H9 (cell line): Measurements from ENCODE around the gene FAF1. TPM values are rescaled to one million over a fixed set of nuclear protein-coding genes. Genes with fewer than 3 reads are reported as not detected.

Source experiments
- DNase-seq: peaks from one replicate; pipeline ENCODE4 v3.0.0-alpha.2; 2017
- H2AFZ ChIP-seq: one replicate; pipeline ENCODE4 v1.6.1; 2013; ENCODE audit warnings: mild to moderate bottlenecking, low read length, control low read depth, moderate library complexity
- H2AK5ac ChIP-seq: 2 replicates; pipeline ENCODE4 v1.6.1; 2013; ENCODE audit warnings: low read length, control low read depth, mixed read lengths; ENCODE audit not compliant: insufficient read length
- H2BK120ac ChIP-seq: one replicate; pipeline ENCODE4 v1.6.1; 2013; ENCODE audit warnings: low read depth, mild to moderate bottlenecking, low read length, control low read depth, inconsistent platforms; ENCODE audit not compliant: poor library complexity, severe bottlenecking
- H2BK12ac ChIP-seq: 2 replicates; pipeline ENCODE4 v1.6.1; 2013; ENCODE audit warnings: low read length, control low read depth, mixed read lengths, low read depth; ENCODE audit not compliant: insufficient read length
- H2BK15ac ChIP-seq: 2 replicates; pipeline ENCODE4 v1.6.1; 2013; ENCODE audit warnings: low read depth, low read length, control low read depth
- H2BK20ac ChIP-seq: one replicate; pipeline ENCODE4 v1.6.1; 2013; ENCODE audit warnings: low read depth, mild to moderate bottlenecking, low read length, control low read depth, inconsistent platforms; ENCODE audit not compliant: poor library complexity, severe bottlenecking
- H2BK5ac ChIP-seq: 2 replicates; pipeline ENCODE4 v1.6.1; 2013; ENCODE audit warnings: low read length, control low read depth, mixed read lengths; ENCODE audit not compliant: insufficient read length
- H3K14ac ChIP-seq: 2 replicates; pipeline ENCODE4 v1.6.1; 2013; ENCODE audit warnings: low read length, control low read depth; ENCODE audit not compliant: insufficient read depth
- H3K18ac ChIP-seq: 2 replicates; pipeline ENCODE4 v1.6.1; 2013; ENCODE audit warnings: low read depth, mild to moderate bottlenecking, mixed read lengths, low read length, control low read depth; ENCODE audit not compliant: insufficient read length
- H3K23ac ChIP-seq: 2 replicates; pipeline ENCODE4 v1.6.1; 2013; ENCODE audit warnings: low read length, control low read depth, mixed read lengths, low read depth; ENCODE audit not compliant: insufficient read length
- H3K23me2 ChIP-seq: 2 replicates; pipeline ENCODE4 v1.6.1; 2013; ENCODE audit warnings: low read depth, mild to moderate bottlenecking, mixed read lengths, low read length, control low read depth; ENCODE audit not compliant: insufficient read length, poor library complexity, severe bottlenecking
- H3K27ac ChIP-seq: 2 replicates; pipeline ENCODE4 v1.5.1; 2013; ENCODE audit warnings: low read length, control low read depth, mixed read lengths, low read depth; ENCODE audit not compliant: insufficient read length
- H3K27me3 ChIP-seq: 2 replicates; pipeline ENCODE4 v1.6.1; 2013; ENCODE audit warnings: low read length, control low read depth, inconsistent platforms; ENCODE audit not compliant: insufficient read depth
- H3K4ac ChIP-seq: 2 replicates; pipeline ENCODE4 v1.6.1; 2013; ENCODE audit warnings: low read depth, mild to moderate bottlenecking, control low read depth, inconsistent platforms, low read length, moderate library complexity
- H3K4me1 ChIP-seq: 2 replicates; pipeline ENCODE4 v1.6.1; 2013; ENCODE audit warnings: low read length, control low read depth, inconsistent platforms; ENCODE audit not compliant: insufficient read depth
- H3K4me2 ChIP-seq: 2 replicates; pipeline ENCODE4 v1.6.1; 2013; ENCODE audit warnings: low read length, control low read depth, mixed read lengths; ENCODE audit not compliant: insufficient read length, insufficient read depth
- H3K56ac ChIP-seq: 2 replicates; pipeline ENCODE4 v1.6.1; 2013; ENCODE audit warnings: low read depth, mild to moderate bottlenecking, mixed read lengths, low read length, control low read depth; ENCODE audit not compliant: insufficient read length
- H3K79me1 ChIP-seq: 2 replicates; pipeline ENCODE4 v1.6.1; 2013; ENCODE audit warnings: low read depth, mild to moderate bottlenecking, moderate library complexity, low read length, control low read depth, inconsistent platforms; ENCODE audit not compliant: insufficient read depth, poor library complexity, severe bottlenecking
- H3K79me2 ChIP-seq: 2 replicates; pipeline ENCODE4 v1.6.1; 2013; ENCODE audit warnings: low read length, control low read depth, inconsistent platforms; ENCODE audit not compliant: insufficient read depth
- H3K9ac ChIP-seq: 2 replicates; pipeline ENCODE4 v1.6.1; 2013; ENCODE audit warnings: low read length, control low read depth, mixed read lengths; ENCODE audit not compliant: insufficient read length; ENCODE audit errors: extremely low read depth
- H3K9me3 ChIP-seq: one replicate; pipeline ENCODE4 v1.6.1; 2013; ENCODE audit warnings: low read depth, low read length, inconsistent platforms; ENCODE audit not compliant: control insufficient read depth
- H3T11ph ChIP-seq: one replicate; pipeline ENCODE4 v1.6.1; 2013; ENCODE audit warnings: mild to moderate bottlenecking, low read length, control low read depth, inconsistent platforms
- H4K20me1 ChIP-seq: one replicate; pipeline ENCODE4 v1.6.1; 2013; ENCODE audit not compliant: control insufficient read depth, insufficient read length, insufficient read depth
- H4K5ac ChIP-seq: 2 replicates; pipeline ENCODE4 v1.6.1; 2013; ENCODE audit warnings: low read depth, mild to moderate bottlenecking, mixed read lengths, low read length, control low read depth; ENCODE audit not compliant: insufficient read length
- H4K8ac ChIP-seq: replicated peaks from 2 replicates; pipeline ENCODE4 v1.6.1; 2013; ENCODE audit warnings: low read length, control low read depth, mixed read lengths, low read depth; ENCODE audit not compliant: insufficient read length
- H4K91ac ChIP-seq: 2 replicates; pipeline ENCODE4 v1.6.1; 2013; ENCODE audit warnings: low read depth, mild to moderate bottlenecking, moderate library complexity, mixed read lengths, low read length, control low read depth; ENCODE audit not compliant: insufficient read length
- H3K27ac Mint-ChIP-seq, 3 experiments: 2 replicates in 2 of 3; 3 replicates in 1 of 3; pipeline ENCODE4 v1.8.0; 2020 to 2021; ENCODE audit warnings: mixed read lengths in 3 of 3, mild to moderate bottlenecking in 1 of 3, moderate library complexity in 1 of 3
- H3K27me3 Mint-ChIP-seq: 2 replicates; pipeline ENCODE4 v1.8.0; 2021; ENCODE audit warnings: low read depth, mild to moderate bottlenecking, moderate library complexity, mixed read lengths
- H3K36me3 Mint-ChIP-seq, 3 experiments: 2 replicates in 2 of 3; 3 replicates in 1 of 3; pipeline ENCODE4 v1.8.0; 2020 to 2021; ENCODE audit warnings: low read depth in 3 of 3, mixed read lengths in 3 of 3; ENCODE audit not compliant: insufficient read depth in 1 of 3
- H3K4me1 Mint-ChIP-seq, 2 experiments: 2 replicates each; pipeline ENCODE4 v1.8.0; 2020; ENCODE audit warnings: mixed read lengths in 2 of 2
- H3K4me3 Mint-ChIP-seq, 2 experiments: 2 replicates in 1 of 2; 3 replicates in 1 of 2; pipeline ENCODE4 v1.8.0; 2020 to 2021; ENCODE audit warnings: mild to moderate bottlenecking in 2 of 2, mixed read lengths in 2 of 2, moderate library complexity in 1 of 2
- H3K9me3 Mint-ChIP-seq, 2 experiments: 2 replicates in 1 of 2; 3 replicates in 1 of 2; pipeline ENCODE4 v1.8.0; 2020; ENCODE audit warnings: mild to moderate bottlenecking in 2 of 2, mixed read lengths in 2 of 2, moderate library complexity in 1 of 2
- WGBS: extraction: QIAGEN DNeasy Blood & Tissue Kit; methylation state at CpG from one replicate; pipeline ENCODE4 v1.1.7; 2013; ENCODE audit warnings: missing lambda C conversion rate, low lambda C conversion rate, mixed read lengths; ENCODE audit not compliant: insufficient read length; ENCODE audit errors: extremely low coverage; 5-methylcytosine and 5-hydroxymethylcytosine counted together
- total RNA-seq: library from RNA; stranded (reverse); gene quantifications from 2 replicates; pipeline ENCODE4 v1.2.1, GENCODE V29; 2021
- TF ChIP-seq, protein P1 (sequence below): fragments of 200-600 bp; sonication (generic); conservative IDR thresholded peaks from 3 replicates; pipeline ENCODE4 v1.8.0; 2021; ENCODE audit warnings: antibody characterized with exemption, mild to moderate bottlenecking

FAF1 gene
- total RNA-seq, 1 experiment from 2014 or later: 60.8 TPM

DNA sequence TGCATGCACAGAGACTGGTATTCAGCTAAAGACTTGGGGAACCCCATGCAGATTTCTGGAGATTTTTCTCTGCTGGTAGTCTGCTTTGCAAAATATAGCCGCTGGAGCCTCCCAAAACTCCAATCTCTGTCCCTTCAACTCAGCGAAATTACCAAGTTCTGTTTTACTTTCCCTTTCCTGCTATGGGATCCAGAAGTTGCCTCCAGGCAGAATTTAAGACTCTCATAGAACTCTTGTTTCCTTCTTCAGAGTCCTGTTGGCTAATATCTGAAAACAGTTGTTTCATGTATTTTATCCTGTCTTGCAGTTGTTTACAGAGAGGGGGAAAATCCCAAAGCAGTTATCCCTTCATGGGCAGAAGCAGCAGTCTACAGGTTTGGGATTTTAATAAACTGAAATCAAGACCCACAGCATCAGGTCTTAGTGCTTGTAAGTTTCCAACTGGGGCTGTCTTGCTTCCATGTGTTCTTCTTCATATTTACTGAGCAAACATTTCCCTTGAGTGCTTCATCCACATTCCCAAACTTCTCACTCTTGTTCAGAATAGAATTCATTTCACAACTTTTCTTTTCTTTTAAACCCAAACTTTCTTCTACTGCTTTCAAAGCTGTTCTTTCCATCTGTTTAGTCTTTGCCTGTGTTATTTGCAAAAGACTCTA is 315.5 kb downstream of the FAF1 start:
- peaks cover 10 to 18% of the 10 kb centered on the region in 2 experiments for H3K4me1 Mint-ChIP-seq

More for the DNA sequence above, 315.5 kb downstream of the FAF1 start:
- no peak overlapping the region for H3K27ac ChIP-seq
- H2AK5ac ChIP-seq: no peak overlapping the region
- peaks cover 8% of the 10 kb centered on the region for H3K4me1 ChIP-seq
- no peak overlapping the region for H3K4me3 Mint-ChIP-seq
- H3K79me1 ChIP-seq: no peaks in the 10 kb centered on the region
- DNase-seq: no peak
- no peaks in the 10 kb centered on the region for H3K9me3 ChIP-seq
- H2AFZ ChIP-seq: no peak overlapping the region
- H3K27me3 Mint-ChIP-seq: no peaks in the 10 kb centered on the region
- no peaks in the 10 kb centered on the region for H3K79me2 ChIP-seq
- no peak overlapping the region for H4K5ac ChIP-seq
- no peaks in the 10 kb centered on the region for H3K23me2 ChIP-seq
- H4K20me1 ChIP-seq: no peaks in the 10 kb centered on the region
- H3K23ac ChIP-seq: no peak overlapping the region
- no peaks in the 10 kb centered on the region for H3K9me3 Mint-ChIP-seq
- no peak overlapping the region for H3K18ac ChIP-seq
- no peak overlapping the region for H2BK5ac ChIP-seq
- no peaks in the 10 kb centered on the region for H3K27me3 ChIP-seq
- no peak overlapping the region for H4K91ac ChIP-seq
- TF ChIP-seq, protein P1, sequence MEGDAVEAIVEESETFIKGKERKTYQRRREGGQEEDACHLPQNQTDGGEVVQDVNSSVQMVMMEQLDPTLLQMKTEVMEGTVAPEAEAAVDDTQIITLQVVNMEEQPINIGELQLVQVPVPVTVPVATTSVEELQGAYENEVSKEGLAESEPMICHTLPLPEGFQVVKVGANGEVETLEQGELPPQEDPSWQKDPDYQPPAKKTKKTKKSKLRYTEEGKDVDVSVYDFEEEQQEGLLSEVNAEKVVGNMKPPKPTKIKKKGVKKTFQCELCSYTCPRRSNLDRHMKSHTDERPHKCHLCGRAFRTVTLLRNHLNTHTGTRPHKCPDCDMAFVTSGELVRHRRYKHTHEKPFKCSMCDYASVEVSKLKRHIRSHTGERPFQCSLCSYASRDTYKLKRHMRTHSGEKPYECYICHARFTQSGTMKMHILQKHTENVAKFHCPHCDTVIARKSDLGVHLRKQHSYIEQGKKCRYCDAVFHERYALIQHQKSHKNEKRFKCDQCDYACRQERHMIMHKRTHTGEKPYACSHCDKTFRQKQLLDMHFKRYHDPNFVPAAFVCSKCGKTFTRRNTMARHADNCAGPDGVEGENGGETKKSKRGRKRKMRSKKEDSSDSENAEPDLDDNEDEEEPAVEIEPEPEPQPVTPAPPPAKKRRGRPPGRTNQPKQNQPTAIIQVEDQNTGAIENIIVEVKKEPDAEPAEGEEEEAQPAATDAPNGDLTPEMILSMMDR: no peak
- H2BK12ac ChIP-seq: no peak overlapping the region
- H2BK120ac ChIP-seq: no peak overlapping the region
- H2BK15ac ChIP-seq: no peak overlapping the region
- no peak overlapping the region for H3K4me2 ChIP-seq
- no peak overlapping the region for H3K9ac ChIP-seq
- no peak overlapping the region for H3K14ac ChIP-seq
- no peaks in the 10 kb centered on the region; a peak in 1 of 7 replicates for H3K36me3 Mint-ChIP-seq
- no peak overlapping the region for H3K56ac ChIP-seq
- H3K27ac Mint-ChIP-seq: peak overlapping the region; percentile 13 to 85 (median 44); a peak in 4 of 7 replicates
- no CpG with 5 or more reads among the region's 2 CpGs for WGBS
- no peak overlapping the region for H3K4ac ChIP-seq
- H3T11ph ChIP-seq: no peak overlapping the region
- H4K8ac ChIP-seq: no peak overlapping the region
- H2BK20ac ChIP-seq: no peak overlapping the region
